Mammary epithelial cell (primary cell): Measurements from ENCODE around the gene BZW1.
A peak's percentile ranks its signal among the peaks of the same experiment; 100 is the strongest.

Source experiments
- CTCF ChIP-seq, 2 donors: IDR thresholded peaks in 1 of 2; conservative IDR thresholded peaks in 1 of 2; 2 replicates each; pipeline ENCODE4 v1.5.1; 2011 to 2012; ENCODE audit warnings: inconsistent platforms in 2 of 2, low read length in 2 of 2, mild to moderate bottlenecking in 2 of 2, control low read depth in 1 of 2, low read depth in 1 of 2; ENCODE audit not compliant: insufficient read depth in 1 of 2; ENCODE audit errors: extremely low read depth in 1 of 2
- EZH2 ChIP-seq: IDR thresholded peaks from 2 replicates; pipeline ENCODE4 v1.6.1; 2012; ENCODE audit warnings: low read length, inconsistent platforms, borderline replicate concordance

- peak; percentile 43 to 70 for TF ChIP-seq CTCF (conservative IDR thresholded peaks at IDR 0.05 in 1 of 2, IDR thresholded peaks at IDR 0.05 in 1 of 2; ENCODE audit: extremely low read depth in 1 of 2, insufficient read depth in 1 of 2, low read depth in 1 of 2, low read length in 2 of 2)
- TF ChIP-seq EZH2, result no peak
These were observed 662 bp downstream of the BZW1 start for GRCh38 chr2:200812122-200813022.
